GM18867 (cell line): ENCODE data around the gene UGT1A4.

Source experiments
- ATAC-seq: cut with Tn5 transposase; IDR thresholded peaks from one replicate; pipeline ENCODE4 v1.9.1; 2021; ENCODE audit warnings: mild to moderate bottlenecking, moderate library complexity; ENCODE audit not compliant: unreplicated experiment

UGT1A4 gene

GRCh38 chr2:233807966-233808935 is 89.7 kb downstream of the UGT1A4 start:
- no peak for ATAC-seq

GRCh38 chr2:233810385-233810784 is 91.8 kb downstream of the UGT1A4 start:
- no peak for ATAC-seq

GRCh38 chr2:233811087-233811486 is 92.6 kb downstream of the UGT1A4 start:
- no peak for ATAC-seq

DNA sequence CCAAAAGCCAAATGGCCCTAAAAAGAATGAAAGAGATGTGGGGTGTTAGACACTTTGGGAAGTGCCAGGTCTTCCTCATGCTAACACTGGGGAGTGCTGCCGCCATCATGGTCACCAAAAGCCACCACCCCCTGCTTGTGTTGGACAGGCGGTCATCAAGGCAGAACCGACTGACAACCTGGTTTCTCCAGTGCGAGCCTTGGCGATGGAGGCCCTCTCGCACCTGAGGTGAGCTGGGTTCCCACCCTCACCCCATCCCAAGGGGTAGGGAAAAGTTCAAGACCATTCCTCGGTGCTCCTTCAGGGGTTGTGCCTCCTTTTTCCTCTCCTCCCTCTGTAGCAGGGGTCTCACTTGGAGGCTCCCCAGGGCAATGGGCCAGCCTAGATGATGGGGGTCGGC is 93.2 kb downstream of the UGT1A4 start:
- no peak for ATAC-seq

DNA sequence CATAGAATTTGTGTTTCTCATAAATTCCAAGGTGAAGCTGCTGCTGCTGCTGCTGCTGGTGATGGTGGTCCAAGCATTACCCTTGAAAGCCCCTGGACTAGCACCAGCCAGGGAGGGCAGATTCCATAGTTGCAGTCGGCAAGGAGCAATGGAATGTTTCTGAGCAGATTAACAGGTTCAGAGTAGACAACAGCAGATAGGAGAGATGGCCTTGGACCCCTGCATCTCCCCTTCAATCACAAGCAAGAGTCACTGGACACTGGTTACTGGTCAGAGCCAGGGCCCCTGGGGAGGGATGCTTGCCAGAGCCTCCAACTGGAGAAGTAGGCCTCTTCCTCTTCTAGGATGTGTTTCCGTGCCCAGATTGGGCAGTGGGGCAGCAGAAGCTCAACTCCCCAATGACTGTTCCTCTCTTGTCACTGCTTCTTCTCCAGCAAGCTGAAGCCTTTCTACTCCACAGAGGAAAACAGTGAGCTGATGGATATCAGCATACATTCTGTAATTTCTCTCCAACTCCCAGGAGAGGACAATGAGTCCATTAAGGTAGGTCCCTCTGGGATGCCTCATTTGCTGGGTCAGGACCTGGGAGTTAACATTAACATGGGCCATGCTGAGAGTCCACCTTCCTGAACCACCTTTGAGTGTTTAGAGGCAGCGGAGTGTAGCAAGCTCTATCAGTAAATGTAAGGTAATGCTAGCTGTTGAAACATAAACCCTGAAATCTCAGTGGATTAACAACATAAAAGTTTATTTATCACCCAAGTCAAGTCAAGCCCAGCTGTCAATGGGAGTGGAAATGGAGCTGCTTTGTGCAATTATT is 94.9 kb downstream of the UGT1A4 start:
- no peak for ATAC-seq

- no peak for ATAC-seq
These were observed 95.7 kb downstream of the UGT1A4 start for GRCh38 chr2:233814056-233814835.

DNA sequence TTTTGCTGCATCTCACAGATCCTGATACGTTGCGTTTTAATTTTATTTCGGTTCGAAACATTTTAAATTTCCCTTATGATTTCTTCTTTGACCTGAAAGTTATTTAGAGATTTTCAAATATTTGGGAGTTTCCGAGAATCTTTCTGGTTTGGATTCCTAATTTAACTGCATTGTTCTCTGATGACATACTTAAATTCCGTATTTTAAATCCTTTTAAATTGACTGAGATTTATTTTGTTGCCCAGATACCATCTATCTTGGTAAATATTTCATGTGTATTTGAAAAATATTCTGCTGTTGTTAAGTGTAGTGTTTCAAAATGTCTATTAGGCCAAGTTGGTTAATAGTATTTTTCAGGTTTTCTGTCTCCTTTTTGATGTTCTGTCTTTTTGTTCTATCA is 97.3 kb downstream of the UGT1A4 start:
- ATAC-seq = no peak

DNA sequence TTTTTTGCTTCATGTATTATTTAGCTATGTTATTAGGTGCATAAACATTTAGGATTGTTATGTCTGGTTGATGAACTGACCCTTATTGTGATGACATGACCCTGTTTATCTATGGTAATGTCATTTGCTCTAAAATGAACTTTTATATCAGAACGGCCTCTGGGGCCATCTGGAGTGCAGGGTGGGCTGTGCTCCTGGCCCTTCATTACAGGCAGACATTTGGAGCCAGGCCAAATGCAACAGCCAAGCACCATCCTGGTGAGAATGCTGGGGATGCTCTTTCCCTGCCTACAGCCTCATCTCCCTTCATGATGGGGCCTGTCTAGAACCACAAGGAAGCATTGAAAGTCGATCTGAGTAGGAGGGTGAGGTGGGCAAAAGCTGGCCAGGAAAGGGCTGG is 97.8 kb downstream of the UGT1A4 start:
- no peak for ATAC-seq

DNA sequence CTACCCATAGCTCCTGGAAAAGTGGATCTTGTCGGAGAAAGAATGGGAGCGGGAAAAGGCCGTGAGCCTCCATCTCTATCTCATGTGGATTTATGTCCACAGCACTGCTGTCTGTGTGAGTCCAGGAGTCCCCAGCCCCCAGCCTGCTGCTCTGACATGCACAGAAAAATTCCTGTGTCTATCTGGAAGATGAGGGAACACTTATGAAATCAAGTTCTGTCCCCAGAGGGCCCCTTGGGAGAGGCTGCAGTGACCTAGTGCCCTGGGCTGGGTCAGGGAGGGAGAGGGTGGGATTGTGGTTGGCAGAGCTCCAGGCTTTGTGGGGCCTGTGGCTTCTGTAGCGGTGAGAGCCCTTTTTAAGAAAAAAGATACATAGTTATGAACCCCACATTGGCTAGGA is 98.2 kb downstream of the UGT1A4 start:
- no peak for ATAC-seq

DNA sequence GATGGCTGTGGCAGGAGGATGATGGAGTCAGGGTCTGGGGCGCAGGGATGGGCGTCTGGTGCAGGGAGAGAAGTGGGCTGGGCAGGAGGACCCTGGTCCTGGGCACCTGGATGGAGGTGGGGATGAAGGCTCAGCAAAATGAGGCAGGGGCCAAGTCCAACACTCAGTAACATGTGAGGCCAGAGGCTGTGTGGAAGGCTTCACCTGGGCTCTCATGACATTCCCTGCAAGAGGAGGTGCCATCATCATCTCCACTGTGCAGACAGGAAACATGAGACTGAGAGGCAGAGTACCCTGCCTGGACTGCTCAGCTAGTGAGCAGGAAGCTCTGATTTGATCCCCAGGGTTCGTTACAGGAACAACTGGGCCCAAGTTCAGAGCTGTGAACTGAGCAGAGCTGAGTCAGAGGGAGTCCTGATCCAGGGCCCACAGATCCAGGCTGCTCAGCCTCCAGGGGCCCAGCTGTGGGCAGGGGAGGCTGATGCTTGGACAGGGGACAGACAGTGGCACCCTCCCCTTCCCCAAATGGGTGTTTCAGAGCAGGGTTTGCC is 98.9 kb downstream of the UGT1A4 start:
- ATAC-seq = no peak

DNA sequence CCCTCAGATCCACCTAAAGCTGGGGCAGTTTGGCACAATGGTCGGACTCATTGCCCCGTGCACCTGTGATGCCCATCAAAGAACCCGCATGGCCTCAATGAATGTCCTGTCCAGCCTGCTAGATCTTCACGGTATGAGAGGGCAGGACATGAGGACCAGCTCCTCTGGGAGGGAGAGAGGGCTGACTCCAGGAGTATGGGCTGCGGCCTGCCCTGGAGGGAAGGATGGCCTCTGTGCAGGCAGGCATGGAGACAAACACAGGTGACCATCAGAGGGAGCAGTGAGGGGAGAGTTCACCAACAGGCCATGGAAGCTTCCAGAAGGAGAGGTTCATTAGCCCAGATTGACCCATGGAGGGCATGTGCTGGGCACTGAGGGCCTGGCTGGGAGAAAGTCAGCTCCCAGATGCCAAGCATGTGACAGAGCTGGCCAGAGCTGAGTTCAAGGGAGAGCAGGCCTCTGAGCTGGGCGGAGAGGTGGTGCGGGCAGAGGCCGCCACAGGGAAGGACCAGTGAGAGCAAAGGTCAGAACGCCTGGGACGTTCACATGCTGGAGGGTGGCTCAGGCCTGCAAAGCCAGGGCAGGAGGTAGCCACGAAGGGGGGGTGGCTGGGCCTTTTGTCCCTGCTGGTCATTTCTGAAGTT is 99.6 kb downstream of the UGT1A4 start:
- no peak for ATAC-seq

- no peak for ATAC-seq
These were observed 100.4 kb downstream of the UGT1A4 start for GRCh38 chr2:233818639-233819621.

GRCh38 chr2:233819884-233820773 is 101.6 kb downstream of the UGT1A4 start:
- ATAC-seq = no peak

DNA sequence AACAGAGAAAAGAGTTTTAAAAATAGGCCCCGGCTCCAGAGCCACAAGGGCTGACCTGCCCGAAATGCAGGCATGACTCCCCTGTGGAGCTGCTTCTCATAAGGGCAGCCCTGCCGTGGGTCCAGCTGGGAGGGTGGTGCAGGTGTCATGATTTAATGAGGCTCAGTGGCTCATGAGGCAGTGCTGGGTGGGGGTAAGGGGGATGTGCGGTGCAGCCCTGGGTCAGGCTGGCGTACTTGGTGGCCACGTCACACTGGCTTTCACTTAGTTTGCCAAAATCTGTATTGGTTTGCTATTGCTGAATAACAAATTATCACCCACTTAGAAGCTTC is 102.2 kb downstream of the UGT1A4 start:
- ATAC-seq = no peak

- no peak for ATAC-seq
These were observed 102.7 kb downstream of the UGT1A4 start for GRCh38 chr2:233821196-233821595.

DNA sequence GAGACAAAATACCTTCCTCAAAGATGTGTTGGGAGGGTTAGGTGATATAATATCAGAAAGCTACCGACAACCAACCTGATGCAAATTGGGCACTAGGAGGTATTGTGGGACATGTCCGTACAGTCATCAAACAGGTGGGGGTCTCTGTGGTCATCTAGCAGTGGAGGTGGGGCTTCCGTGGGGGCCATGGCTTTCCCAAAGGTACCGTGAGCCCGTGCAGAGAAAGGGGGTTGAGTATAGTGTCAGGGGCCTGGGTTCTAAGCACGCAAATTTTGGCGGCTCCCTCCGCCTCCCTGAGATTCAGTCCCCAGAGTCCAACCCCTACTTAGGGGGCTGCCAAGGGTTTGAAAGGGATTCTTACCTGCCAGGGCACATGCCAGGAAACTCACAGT is 103.2 kb downstream of the UGT1A4 start:
- ATAC-seq = no peak

GRCh38 chr2:233822101-233822771 is 103.7 kb downstream of the UGT1A4 start:
- no peak for ATAC-seq
